T-helper 22 cell (primary cell): ENCODE data around the gene SMARCAD1.
"Not testable (repeated sequence)": the region's sequence is repeated elsewhere in the genome, so short reads cannot be mapped to it uniquely, and the experiment has no call there.

Experiments used
- DNase-seq: peaks from one replicate; pipeline ENCODE4 v3.0.0-alpha.2; 2020; ENCODE audit warnings: low read depth

SMARCAD1 gene

DNA sequence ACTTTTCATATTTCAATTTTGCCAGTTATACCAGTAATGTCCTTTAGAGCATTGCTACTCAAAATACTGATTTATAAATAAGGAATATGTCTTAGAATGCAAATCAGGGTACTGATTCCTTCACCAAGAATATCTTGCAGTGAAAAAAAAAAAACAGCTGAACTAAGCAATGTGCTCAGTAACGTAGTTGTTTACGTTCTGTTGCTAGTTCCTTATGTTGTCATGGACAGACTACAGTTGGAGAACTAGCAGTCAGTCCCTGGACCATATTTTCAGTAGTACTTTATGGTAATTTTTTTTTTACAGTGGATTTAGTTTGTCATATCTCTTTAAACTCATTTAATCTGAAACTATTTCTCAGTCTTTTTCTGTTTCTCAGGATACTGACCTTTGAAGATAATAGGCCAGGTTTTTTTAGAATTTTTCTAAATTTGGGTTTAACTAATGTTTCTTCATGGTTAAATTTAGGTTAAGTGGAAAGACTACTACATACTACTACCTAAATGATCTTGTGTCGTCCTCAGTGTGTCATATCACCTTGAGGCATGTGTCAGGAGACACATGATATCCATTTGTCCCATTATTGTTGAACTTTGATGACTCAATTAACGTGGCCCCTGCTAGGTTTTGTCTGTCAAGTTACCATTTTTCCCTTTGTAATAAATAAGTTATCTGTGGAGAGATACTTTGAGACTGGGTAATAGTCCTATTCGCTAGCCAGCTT, 21.0 kb downstream of the SMARCAD1 start:
- DNase-seq: no peak

DNA sequence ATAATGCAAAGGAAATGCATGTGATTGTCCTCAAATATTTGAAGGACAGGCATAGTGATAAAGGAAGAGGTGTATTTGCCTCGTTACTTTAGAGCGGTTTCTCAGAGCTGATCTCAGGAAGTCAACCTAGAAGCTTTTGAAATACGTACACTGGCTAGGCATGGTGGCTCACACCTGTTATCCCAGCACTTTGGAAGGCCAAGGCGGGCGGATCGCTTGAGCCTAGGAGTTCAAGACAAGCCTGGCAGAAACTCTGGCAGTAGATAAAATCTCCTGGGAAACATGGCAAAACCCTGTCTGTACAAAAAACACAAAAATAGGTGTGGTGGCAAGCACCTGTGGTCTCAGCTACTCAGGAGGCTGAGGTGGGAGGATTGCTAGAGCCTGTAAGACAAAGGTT, 24.9 kb downstream of the SMARCAD1 start:
- no peak for DNase-seq

DNA sequence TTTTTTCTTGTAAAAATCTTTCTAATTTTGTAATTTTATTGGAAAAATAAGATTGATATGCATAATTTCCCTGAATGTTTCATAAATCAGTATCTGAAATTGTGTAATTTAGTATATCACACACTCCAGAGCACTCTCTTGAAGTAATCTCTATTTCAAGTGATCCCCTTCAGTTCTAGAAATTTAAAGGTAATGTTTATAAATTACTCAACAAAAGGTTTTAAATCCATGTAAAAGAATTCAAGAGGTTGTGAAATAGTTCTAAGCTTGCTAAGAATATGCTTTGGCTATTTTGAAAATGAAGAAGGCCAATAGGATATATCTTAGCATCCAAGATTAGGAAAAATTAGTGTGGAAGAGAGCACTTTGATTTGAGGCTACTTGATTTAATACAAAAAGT, 28.2 kb downstream of the SMARCAD1 start:
- DNase-seq: no peak

DNA sequence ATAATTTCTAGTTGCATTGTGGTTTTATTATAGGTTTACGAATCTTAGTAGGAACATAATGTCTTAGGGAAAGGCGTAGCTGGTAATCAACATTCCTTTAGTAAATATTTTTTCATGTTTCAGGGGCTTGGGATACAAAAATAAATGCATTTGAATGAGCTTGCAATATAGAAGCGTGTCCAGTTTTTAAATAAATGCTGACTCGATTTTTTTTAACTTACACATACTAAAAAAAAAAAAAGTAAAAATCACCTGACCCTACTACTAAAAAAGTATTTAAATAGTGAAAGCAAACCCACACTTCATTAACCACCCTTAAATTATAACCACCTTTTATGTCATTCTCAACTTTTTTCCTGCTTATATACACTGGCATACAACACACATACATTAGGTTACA, 29.6 kb downstream of the SMARCAD1 start:
- no peak for DNase-seq

DNA sequence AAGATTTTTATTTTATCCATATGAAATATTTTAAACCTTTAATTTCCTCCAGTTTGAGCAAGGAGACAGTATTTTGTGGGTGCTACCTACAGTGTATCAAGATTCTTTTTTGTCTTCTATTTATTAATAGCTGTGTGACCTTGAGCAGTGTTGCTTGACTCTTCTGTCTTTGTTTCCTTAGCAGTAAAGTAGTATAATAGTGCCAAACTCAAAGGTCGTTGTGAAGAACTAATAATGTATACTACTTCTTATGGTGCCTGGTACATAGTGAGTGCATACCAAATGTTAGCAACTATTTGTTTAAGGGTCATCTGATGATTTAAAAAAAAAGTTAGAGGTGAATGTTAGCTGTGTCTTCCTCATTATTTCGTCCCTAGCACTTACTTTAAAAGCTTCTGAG, 30.5 kb downstream of the SMARCAD1 start:
- no peak for DNase-seq

DNA sequence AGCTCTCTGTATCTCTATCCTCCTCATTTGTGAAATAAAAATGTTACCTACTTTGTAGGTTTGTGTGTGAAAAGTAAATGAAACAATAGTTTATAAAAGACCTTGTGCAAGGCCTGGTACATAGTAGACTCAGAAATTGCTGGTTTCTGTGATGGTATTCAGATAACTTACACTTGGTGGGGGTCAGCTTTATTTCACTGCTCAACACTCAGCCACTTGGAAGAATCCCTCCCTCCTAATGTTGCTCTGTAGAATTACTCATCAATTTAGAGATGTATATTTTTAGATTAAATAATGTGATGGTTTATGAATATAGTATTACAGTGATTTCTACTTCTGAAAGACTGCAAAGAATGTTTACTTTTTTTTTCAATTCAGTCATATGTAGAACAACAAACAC, 32.7 kb downstream of the SMARCAD1 start:
- DNase-seq: no peak

DNA sequence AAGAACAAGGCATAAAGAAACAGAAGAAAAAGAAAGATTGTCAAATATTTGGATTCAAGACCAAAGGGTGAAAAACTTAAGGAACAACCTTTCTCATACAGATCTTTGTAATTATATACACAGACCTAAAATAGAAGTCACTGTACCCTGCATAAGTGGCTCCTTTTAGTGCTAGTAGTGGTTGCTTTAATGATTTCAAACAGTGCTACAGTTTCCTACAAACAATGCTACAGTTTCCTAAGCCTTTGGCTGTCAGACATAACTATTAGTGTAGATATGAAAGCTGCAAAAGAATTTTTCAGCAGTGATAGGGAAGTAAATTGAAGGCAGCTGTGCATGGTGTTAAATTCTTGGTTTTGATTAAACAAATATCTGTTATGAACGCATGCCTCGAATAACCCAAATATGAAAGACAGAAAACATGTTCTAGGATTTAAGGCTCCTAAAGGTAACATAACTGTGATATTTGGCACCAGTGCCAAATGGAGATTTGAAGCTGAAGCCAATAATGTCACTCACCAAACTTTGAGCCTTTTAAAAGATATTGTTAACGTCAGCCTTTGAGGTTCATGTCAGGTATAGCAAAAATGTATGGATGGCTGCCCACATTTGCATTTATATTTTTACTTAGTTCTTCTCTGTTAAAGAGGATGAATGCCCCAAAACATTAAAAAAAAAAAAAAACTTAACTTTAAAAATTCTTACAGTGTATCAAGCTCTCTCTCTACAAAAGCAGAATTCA, 36.6 kb downstream of the SMARCAD1 start:
- DNase-seq: no peak

DNA sequence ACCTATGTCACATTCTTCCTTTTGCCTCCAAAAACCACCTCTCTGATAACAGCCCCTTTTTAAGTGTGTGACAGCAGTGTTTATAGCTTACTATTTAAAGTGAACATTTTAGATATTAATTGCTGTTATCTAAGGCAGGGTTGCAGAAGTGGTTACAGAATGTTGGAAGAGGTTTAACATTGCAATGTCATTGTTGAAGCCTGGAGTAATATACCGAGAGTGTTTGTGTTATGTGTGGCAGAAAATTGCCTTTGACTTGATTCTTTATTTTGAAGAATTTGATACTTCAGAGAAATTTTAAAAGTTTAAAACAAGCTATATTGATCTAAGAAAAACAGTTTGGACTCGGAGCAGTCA, 37.1 kb downstream of the SMARCAD1 start:
- DNase-seq: no peak

DNA sequence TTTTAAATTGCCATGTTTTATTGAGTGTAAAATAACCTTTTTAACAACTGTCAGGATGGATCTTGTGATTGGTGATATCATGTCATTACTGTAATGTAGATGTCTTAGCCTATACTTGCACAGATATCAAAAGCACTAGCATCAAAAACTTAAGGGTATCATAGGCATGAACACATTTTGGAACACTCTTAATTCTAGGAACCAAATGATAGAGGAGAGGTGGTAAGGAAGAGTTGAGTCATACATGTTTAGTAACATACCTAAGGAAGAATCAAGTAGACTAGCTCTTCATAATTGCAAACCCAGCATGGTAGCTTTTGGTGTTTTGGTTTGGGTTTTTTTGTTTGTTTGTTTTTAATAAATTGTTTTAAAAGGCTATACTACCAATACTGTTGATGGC, 43.4 kb downstream of the SMARCAD1 start:
- no peak for DNase-seq

DNA sequence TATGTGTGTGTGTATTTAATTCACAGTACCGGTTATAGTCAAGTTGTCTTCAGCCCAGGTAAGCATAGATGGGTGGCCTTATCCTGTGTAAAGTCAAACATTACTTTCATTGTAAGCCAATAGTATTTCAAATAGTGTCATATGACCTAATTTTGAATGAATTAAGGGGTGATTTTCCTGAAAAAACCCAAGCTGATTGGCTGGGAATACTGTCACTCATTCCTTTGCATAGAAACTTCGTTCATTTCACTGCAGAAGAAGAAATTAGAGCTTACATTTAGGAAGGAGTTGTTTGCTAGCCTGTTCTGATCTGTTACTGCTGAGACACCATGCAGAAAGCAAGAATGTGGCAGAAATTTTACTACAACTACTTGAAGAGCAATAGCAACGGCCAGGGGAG, 45.4 kb downstream of the SMARCAD1 start:
- DNase-seq: no peak

DNA sequence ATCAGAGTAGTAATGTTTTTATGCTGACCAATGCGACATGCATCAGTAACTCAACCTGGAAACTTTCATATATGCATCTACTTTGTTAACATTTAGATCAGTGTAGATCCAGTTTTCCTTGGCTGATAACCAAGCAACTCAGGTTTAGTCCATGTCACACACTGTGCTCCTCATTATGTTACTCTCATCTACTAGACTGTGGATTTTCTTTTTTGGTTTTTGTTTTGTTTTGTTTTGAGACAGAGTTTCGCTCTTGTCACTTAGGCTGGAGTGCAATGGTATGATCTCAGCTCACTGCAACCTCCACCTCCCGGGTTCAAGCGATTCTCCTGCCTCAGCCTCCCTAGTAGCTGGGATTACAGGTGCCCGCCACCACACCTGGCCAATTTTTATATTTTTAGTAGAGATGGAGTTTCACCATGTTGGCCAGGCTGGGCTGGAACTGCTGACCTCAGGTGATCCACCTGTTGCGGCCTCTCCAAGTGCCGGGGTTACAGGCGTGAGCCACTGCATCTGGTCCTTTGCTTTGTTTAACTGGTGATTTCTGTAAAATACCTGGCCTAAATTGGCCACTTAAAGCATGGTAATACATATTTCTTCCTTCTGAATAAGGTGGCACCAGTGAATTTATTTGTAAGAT, 48.6 kb downstream of the SMARCAD1 start:
- no peak for DNase-seq

DNA sequence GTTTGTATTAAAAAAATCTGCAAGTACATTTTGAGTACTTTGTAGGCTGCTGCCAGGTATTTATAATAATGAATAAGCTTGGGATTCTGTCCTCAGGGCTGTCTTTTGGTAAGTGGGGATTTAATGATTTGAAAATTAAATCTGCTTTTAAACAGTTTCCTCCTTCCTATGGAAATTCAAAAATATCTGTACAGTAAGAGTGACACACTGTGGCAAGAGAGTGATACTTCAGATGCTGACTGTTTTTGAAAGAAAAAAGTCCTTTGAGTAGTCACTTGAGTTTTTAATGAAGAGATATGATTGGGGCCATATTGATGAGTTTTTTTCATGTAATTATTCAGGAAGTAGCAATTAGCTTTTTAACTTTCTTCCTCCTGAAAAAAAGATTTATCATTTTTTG, 49.2 kb downstream of the SMARCAD1 start:
- DNase-seq: no peak

DNA sequence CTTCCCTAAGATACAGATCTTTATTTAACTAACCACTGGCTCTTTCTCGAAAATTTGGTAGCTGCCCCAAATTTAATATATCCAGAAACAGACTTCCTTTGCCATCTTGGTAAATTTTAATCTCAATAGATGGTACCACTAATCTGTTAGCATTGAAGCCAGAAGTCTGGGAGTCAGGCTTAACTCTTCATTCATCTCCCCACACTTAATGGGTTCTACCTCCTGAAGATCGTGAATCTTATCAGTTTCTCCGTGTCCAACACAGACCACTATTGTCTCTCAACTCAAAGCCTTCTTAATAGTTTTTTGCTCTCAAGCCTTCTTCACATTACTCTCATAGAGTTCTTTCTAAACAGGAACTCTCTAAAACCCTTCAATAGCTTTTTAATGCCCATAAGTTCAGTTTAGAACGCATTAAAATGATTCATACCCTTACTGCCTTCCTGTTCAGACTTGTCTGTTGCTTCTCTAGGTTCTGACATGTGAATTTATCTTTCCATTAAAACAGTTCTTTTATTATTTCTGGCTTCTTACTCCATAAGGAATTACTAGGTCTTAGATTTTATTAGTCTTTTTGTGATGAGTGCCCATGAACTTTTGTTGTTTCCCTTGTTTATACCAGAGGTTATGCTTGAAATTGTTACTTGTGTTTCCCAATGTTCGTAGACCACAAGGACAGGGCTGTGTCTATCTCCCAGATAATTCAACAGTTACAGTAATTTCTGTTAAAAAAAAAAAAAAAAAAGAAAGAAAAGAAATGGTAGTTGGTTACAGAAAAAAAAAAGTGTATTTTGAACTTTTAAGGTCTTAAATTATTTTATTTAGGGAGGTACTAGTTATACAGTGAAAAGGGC, 54.7 kb downstream of the SMARCAD1 start:
- DNase-seq: no peak

DNA sequence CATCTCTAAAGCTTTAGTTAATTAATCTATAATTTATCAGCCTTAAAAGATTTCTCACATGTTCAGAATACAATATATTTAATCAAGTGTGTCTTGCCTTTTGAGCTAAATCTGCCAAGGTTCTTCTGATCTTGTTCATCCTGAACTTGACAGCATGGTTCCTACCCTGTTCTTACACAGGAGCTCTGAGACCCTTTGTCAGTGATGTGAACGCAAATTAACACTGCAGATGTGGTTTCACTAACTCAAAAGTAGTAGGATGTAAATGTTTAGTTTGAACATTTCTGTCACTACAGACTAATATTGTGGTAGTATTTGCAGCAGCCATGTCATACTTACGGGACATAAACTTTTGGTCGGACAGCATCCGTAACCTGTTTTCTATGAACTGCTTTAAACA, 59.4 kb downstream of the SMARCAD1 start:
- DNase-seq: no peak

DNA sequence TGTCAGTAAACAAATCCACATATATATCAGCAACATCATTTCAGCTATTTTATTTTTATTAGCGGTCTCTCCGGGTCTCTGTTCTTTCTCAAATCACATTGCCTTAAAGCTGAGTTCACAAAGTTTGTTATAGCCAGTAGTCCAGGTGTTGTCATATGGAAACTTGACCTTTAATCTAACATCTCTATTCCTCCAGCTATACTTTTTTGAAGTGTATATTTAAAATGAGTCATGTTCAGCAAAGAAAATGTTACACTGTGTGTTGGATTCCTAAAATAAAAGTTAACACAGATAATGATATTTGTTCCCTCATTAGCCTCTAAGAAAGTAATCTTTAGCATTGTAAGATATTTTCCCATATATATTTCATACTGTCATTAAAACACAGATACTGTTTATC, 63.6 kb downstream of the SMARCAD1 start:
- no peak for DNase-seq

DNA sequence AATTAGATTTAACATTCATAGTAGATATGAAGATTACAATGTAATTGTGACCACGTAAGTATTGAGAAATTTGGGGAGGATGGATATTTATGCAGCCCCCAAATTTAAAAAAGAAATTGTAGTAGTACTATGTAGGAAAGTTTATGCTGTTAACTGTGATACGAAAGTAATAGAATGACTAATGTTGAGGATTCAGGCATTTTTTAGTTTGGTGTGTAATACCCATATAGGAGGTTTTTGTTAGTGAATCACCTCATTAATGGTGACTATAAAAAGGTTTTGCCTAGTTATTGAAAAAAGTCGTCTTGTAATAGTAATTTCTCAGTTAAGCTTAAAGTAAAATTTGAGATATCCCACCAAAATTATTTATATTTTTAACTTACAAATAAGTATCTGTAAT, 67.2 kb downstream of the SMARCAD1 start:
- DNase-seq: no peak

DNA sequence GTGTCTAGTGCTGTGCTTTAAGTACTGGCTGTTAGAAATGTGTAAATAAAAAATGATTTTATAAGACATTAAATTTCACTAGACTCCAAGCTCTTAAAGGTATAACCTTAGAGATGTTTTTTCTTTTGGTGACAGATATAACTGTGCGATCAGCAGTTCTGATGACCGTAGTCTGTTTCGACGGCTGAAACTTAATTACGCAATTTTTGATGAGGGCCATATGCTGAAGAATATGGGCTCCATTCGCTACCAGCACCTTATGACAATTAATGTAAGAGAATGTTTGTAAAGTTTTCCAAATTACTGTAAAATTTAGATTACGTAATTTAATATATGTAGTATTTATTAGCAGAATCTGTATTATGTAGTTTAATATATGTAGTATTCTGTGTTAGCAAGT, 68.5 kb downstream of the SMARCAD1 start:
- DNase-seq: no peak

DNA sequence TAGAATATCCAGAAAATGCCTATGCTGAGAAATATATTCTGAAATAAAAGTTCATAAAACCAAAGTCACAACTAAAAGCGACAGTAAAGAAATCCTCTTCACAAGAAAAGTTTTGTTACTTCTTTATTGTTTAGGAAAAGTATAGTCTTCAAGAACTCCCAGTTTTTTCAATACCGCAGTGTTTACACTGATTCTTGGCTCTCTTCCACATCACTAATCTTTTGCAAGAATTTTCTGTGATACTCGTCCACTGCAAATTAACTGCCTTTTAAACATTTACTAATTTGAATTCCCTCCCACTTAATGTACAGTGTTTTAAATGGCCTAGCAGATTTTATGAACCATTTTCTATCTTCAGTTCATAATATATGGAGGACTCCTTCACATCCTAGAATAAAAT, 69.9 kb downstream of the SMARCAD1 start:
- DNase-seq: no peak

DNA sequence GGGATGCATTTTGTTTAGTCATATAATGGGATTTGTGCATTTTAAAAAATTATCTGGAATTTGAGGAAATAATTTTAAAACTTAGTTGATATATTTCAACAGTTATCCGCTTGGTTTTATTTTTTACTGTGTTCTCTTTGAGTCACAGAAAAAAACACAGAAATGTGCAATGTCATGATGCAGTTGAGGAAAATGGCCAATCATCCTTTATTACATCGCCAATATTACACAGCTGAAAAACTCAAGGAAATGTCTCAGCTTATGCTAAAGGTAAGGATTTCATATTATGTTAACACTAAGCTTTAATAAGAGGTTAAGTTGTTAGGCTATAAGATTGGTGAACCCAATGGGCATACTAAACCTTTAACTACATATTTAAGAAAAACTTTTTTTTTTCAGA, 71.1 kb downstream of the SMARCAD1 start:
- no peak for DNase-seq

DNA sequence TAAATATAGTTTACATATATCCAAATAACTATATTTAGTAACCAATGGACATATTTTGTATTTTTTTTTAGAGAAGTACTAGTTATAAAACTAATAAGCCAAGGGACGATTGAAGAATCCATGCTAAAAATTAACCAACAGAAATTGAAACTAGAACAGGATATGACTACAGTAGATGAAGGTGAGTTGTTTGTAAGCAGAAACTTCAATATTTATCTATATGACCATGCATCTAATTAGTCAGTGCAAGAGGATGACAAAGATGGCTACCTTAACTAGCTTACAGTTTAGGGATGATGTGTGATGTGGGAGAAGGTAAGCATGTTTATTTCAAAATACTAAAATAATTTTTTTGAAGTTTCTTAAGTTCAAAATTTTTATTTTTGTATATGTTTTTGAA, 77.2 kb downstream of the SMARCAD1 start:
- DNase-seq: no peak

DNA sequence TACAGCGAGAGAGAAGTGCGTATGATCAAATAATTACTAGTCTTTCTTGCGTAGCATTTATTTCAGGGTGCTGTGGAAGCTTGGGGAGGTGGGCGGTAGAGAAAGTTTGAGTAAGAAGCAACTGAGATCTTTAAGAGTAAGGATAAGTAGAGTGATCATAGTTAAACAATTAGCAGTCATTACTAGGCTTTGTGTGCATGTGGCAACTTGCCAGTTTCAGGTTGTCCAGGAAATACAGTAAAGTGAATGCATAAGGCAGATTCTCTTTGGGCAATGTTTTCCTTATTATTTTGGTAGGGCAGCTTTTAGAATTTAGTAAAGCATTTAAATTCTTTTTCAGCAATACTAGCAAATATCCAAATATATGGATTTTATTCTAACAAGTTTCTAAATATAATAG, 78.0 kb downstream of the SMARCAD1 start:
- no peak for DNase-seq

DNA sequence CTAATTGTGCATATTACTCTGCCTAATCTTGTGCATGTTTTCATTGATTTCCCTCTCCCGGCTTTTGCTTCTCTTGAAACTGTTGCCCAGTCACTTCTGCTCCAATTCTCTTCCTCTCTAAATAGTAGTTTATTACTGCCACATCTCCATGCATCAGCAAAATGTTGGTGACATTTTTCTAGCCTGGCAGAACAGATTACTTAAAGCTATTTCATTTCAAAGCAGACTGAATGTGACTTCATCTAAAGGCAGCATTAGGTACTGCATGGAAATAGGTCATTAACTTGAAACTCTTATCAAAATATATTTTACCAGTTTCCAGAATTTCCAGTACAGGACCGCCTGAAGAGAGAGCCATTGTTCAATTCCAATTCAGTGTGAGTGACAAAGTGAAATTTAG, 82.6 kb downstream of the SMARCAD1 start:
- no peak for DNase-seq

DNA sequence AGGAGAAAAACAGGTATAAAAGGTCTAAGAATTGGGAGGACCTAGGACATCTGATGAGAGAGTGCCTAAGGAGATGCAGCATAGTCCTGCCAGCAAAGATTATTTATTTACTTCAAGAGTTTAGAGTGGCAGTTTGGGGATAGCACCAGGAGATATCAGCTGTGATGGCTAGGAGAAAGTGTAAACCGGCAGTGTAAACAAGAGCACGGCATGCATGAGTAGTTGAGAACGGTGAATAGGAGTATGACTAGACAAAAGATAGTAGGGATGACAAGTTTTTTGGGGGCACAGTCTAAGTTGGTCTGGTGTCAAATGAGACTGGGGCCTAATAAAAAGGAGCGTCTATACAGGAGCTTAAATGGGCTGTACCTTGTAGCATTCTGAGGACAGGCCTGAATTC, 86.3 kb downstream of the SMARCAD1 start:
- not testable (repeated sequence) for DNase-seq
